Transverse colon (tissue), 4 donors: ENCODE data around the gene MEN1. TPM values are rescaled to one million over a fixed set of nuclear protein-coding genes. Genes with fewer than 3 reads are reported as not detected.

Source experiments
- DNase-seq: peaks from one replicate; pipeline ENCODE4 v3.0.0-alpha.2; 2019
- H3K27ac ChIP-seq, 4 donors: fragments of 200-600 bp; sonication (generic); 2 replicates each; pipeline ENCODE4 v1.5.1; 2016 to 2018; ENCODE audit warnings: inconsistent platforms in 4 of 4
- H3K27me3 ChIP-seq: fragments of 200-600 bp; sonication (generic); 2 replicates; pipeline ENCODE4 v1.5.1; 2017; ENCODE audit warnings: inconsistent platforms
- H3K36me3 ChIP-seq, 4 donors: fragments of 200-600 bp; sonication (generic); 2 replicates each; pipeline ENCODE4 v1.5.1; 2017 to 2019; ENCODE audit warnings: inconsistent platforms in 4 of 4
- H3K4me1 ChIP-seq, 4 donors: fragments of 200-600 bp; sonication (generic); 2 replicates each; pipeline ENCODE4 v1.5.1; 2017 to 2020; ENCODE audit warnings: inconsistent platforms in 4 of 4
- H3K4me3 ChIP-seq, 4 donors: fragments of 200-600 bp; sonication (generic); 1 replicate in 1 of 4; 2 replicates in 3 of 4; pipeline versions ENCODE4 v1.5.1 to v1.6.1; 2017 to 2019; ENCODE audit warnings: inconsistent platforms in 4 of 4
- H3K9me3 ChIP-seq, 2 donors: fragments of 200-600 bp; sonication (generic); 2 replicates each; pipeline ENCODE4 v1.5.1; 2017 to 2019; ENCODE audit warnings: inconsistent platforms in 2 of 2
- EP300 ChIP-seq: sonication (generic); formaldehyde crosslinking; IDR thresholded peaks from one replicate; pipeline ENCODE4 v1.6.1; 2017; ENCODE audit warnings: antibody characterized with exemption, low read depth
- POLR2A ChIP-seq: fragments of 450-650 bp; IDR thresholded peaks from one replicate; pipeline ENCODE4 v1.6.1; 2016; ENCODE audit warnings: antibody characterized with exemption, mild to moderate bottlenecking, moderate library complexity
- POLR2AphosphoS5 ChIP-seq, 3 donors: sonication (generic); formaldehyde crosslinking; IDR thresholded peaks; one replicate each; pipeline ENCODE4 v1.6.1; 2016; ENCODE audit warnings: antibody characterized with exemption in 3 of 3
- WGBS, 2 donors: methylation state at CpG; one replicate each; pipeline ENCODE4 v1.1.5; 2018; ENCODE audit warnings: low coverage in 1 of 2; 5-methylcytosine and 5-hydroxymethylcytosine counted together
- in situ Hi-C, 4 donors: fragments of 200-750 bp; cut with MboI; loops; one replicate each; pipeline versions ENCODE4 v1.15.0 to v1.15.1; 2017; ENCODE audit warnings: low sequenced_read_pairs in 3 of 4, low pct_ligation_motif_present in 1 of 4, low pct_unique_long_range_greater_than_20kb in 1 of 4
- intact Hi-C: fragments of 100-400 bp; cut with DNase I; formaldehyde crosslinking; loops from one replicate; pipeline ENCODE4 v1.15.1; 2023; ENCODE audit warnings: low total_unique reads
- total RNA-seq, 4 donors: library from RNA; depleted of rRNA; stranded (reverse); fragments of >200 nt; gene quantifications; one replicate each; pipeline ENCODE4 v1.1.0, GENCODE V29; 2016
- TF ChIP-seq, protein P1 (sequence below), 5 experiments: fragments of 200-600 bp in 3 of 5; fragments of 450-650 bp in 2 of 5; sonication (generic) in 3 of 5; IDR thresholded peaks; 1 replicate in 2 of 5; 2 replicates in 3 of 5; pipeline ENCODE4 v1.5.1; 2016 to 2017; ENCODE audit warnings: antibody characterized with exemption in 5 of 5, inconsistent platforms in 3 of 5, mild to moderate bottlenecking in 2 of 5, moderate library complexity in 1 of 5

Gene MEN1
- total RNA-seq, 4 donors from 2014 or later = 19.5 to 30.3 (median 25.4) TPM

DNA sequence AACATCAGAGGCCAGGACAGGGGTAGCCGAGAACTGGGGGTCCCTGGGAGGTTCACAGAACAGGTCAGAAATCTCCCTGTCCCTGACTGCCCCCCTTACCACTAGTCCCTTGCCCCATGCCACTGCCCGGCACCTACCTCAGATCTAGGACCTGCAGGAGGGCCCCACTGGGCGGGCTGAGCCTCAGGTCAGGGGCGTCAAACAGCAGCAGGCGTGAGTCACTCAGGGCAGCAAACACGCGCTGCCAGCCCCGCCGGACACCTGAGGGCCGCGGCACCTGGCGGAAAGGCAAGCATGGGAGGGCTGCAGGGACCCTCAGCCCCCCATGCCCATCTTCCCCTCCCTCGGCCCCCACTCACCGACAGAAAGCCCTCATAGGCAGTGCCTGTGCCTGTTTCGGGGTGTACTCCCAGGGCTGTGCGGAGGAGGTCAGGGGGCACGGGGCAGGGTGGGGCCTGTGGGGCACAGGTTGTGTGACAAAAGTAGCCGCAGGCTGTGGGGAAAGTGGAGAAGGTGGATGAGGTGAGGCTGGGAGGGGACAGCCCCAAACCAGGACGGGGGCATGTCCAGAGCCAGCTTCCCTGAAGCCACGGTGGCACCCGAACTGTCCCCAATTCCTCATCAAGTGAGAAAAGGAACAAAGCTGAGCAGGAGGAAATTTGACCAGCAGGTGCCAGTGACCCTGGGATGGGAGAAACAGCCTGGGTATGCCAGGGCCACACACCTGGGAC is 22.3 kb upstream of the MEN1 start:
- TF ChIP-seq POLR2AphosphoS5 (IDR thresholded peaks at IDR 0.05) = no peak
- no peak for TF ChIP-seq POLR2A
- TF ChIP-seq, protein P1, sequence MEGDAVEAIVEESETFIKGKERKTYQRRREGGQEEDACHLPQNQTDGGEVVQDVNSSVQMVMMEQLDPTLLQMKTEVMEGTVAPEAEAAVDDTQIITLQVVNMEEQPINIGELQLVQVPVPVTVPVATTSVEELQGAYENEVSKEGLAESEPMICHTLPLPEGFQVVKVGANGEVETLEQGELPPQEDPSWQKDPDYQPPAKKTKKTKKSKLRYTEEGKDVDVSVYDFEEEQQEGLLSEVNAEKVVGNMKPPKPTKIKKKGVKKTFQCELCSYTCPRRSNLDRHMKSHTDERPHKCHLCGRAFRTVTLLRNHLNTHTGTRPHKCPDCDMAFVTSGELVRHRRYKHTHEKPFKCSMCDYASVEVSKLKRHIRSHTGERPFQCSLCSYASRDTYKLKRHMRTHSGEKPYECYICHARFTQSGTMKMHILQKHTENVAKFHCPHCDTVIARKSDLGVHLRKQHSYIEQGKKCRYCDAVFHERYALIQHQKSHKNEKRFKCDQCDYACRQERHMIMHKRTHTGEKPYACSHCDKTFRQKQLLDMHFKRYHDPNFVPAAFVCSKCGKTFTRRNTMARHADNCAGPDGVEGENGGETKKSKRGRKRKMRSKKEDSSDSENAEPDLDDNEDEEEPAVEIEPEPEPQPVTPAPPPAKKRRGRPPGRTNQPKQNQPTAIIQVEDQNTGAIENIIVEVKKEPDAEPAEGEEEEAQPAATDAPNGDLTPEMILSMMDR (IDR thresholded peaks at IDR 0.05) = no peak
- no peak for TF ChIP-seq EP300
- in situ Hi-C loops (no loop called here), intact Hi-C loops (no loop called here)
- Histone ChIP-seq H3K27ac (no peak overlapping the region), H3K27me3 (no peaks in the 10 kb centered on the region), H3K36me3 (peaks cover 0 to 7% (median 0%) of the 10 kb centered on the region in 4 donors), H3K4me1 (no peaks in the 10 kb centered on the region), H3K4me3 (no peak overlapping the region), H3K9me3 (no peaks in the 10 kb centered on the region)
- no peak for DNase-seq
- 94 to 100% methylated on average over 1 to 21 of the region's 21 CpGs for WGBS, 2 donors

- intact Hi-C loops (no loop called here), in situ Hi-C loops (no loop called here)
- Histone ChIP-seq H3K9me3 (no peaks in the 10 kb centered on the region), H3K36me3 (peaks cover 0 to 7% (median 0%) of the 10 kb centered on the region in 4 donors), H3K27me3 (no peaks in the 10 kb centered on the region), H3K4me3 (no peak overlapping the region), H3K4me1 (no peaks in the 10 kb centered on the region), H3K27ac (no peak overlapping the region)
- no peak for TF ChIP-seq POLR2AphosphoS5 (IDR thresholded peaks at IDR 0.05)
- TF ChIP-seq, protein P1 (IDR thresholded peaks at IDR 0.05) = no peak
- no peak for TF ChIP-seq EP300
- no peak for TF ChIP-seq POLR2A
- no peak for DNase-seq
- WGBS, 2 donors = 84 to 94% methylated on average over 3 to 7 of the region's 24 CpGs
Measured at GRCh38 chr11:64831411-64831891, 21.1 kb upstream of the MEN1 start.

GRCh38 chr11:64829536-64830251 is 19.3 kb upstream of the MEN1 start:
- no peaks in the 10 kb centered on the region for H3K27me3 ChIP-seq
- DNase-seq = no peak
- H3K4me3 ChIP-seq = no peak overlapping the region
- in situ Hi-C loops (no loop called here), intact Hi-C loops (no loop called here)
- TF ChIP-seq POLR2AphosphoS5 (IDR thresholded peaks at IDR 0.05) (no peak), POLR2A (no peak), EP300 (no peak)
- TF ChIP-seq, protein P1 (IDR thresholded peaks at IDR 0.05) = no peak
- H3K36me3 ChIP-seq = peaks cover 0 to 7% (median 0%) of the 10 kb centered on the region in 4 donors
- no peak overlapping the region for H3K27ac ChIP-seq
- H3K9me3 ChIP-seq = no peaks in the 10 kb centered on the region
- H3K4me1 ChIP-seq = no peaks in the 10 kb centered on the region
- WGBS, 2 donors = 92% methylated on average over 30 of the region's 43 CpGs; no CpG with 5 or more reads in 1 of the 2 donors

DNA sequence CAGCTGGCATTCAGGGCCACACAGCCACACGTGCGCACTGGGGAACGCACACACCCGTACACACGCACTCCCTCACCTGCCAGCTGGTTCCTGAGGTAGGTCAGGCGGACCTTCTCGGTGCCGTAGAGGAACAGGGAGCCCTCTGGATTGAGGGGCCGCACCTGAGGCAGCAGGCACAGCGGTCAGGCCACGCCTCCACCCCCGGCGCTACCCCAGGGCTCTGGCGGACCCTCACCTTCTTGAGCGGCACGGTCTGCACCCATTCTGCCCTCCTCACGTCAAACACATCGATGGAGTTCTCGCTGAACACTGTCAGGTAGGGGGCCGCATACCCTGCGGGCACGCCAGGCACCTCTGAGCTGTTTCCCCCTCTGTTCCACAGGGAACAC is 17.1 kb upstream of the MEN1 start:
- in situ Hi-C loops (no loop called here), intact Hi-C loops (no loop called here)
- no peaks in the 10 kb centered on the region for H3K9me3 ChIP-seq
- no peaks in the 10 kb centered on the region for H3K27me3 ChIP-seq
- no peak overlapping the region for H3K27ac ChIP-seq
- no peaks in the 10 kb centered on the region for H3K4me1 ChIP-seq
- no peak for TF ChIP-seq EP300
- TF ChIP-seq POLR2AphosphoS5 (IDR thresholded peaks at IDR 0.05) = no peak
- TF ChIP-seq, protein P1 (IDR thresholded peaks at IDR 0.05) = no peak
- TF ChIP-seq POLR2A = no peak
- WGBS, 2 donors = 88% methylated on average over 22 of the region's 22 CpGs; no CpG with 5 or more reads in 1 of the 2 donors
- no peak for DNase-seq
- H3K36me3 ChIP-seq = peaks cover 0 to 7% (median 0%) of the 10 kb centered on the region in 4 donors
- no peak overlapping the region for H3K4me3 ChIP-seq
